ENCODE measurements around the gene FOXO1.

- TF ChIP-seq CTCF (IDR thresholded peaks at IDR 0.05): no peak
- TF ChIP-seq POLR2A (IDR thresholded peaks at IDR 0.05): no peak
- TF ChIP-seq POLR2AphosphoS5 (IDR thresholded peaks at IDR 0.05): no peak
These were observed 22.3 kb upstream of the FOXO1 start for GRCh38 chr13:40688781-40689180.
